Right lobe of liver (tissue), 6 donors: ENCODE data around the gene CDR2. TPM values are rescaled to one million over a fixed set of nuclear protein-coding genes. Genes with fewer than 3 reads are reported as not detected.
"Not testable (repeated sequence)": the region's sequence is repeated elsewhere in the genome, so short reads cannot be mapped to it uniquely, and the experiment has no call there.

Experiments used
- ATAC-seq, 4 donors: fragments of 200-7000 bp; cut with Tn5 transposase; one replicate each; pipeline ENCODE4 v1.9.1; 2020; ENCODE audit warnings: mild to moderate bottlenecking in 4 of 4, moderate library complexity in 4 of 4
- DNase-seq, 3 donors: peaks; one replicate each; pipeline ENCODE4 v3.0.0-alpha.2; 2020
- H3K27ac ChIP-seq, 3 donors: fragments of 200-600 bp; one replicate each; pipeline ENCODE4 v1.8.0; 2022
- H3K27me3 ChIP-seq, 2 donors: fragments of 200-600 bp; one replicate each; pipeline ENCODE4 v1.8.0; 2022
- H3K36me3 ChIP-seq, 4 donors: fragments of 200-600 bp; sonication (generic) in 1 of 4; one replicate each; pipeline versions ENCODE4 v1.5.1 to v1.8.0; 2017 to 2022; ENCODE audit warnings: control low read depth in 1 of 4
- H3K4me1 ChIP-seq, 4 donors: fragments of 200-600 bp; sonication (generic) in 1 of 4; one replicate each; pipeline versions ENCODE4 v1.5.1 to v1.8.0; 2017 to 2022; ENCODE audit warnings: control low read depth in 1 of 4
- H3K4me3 ChIP-seq, 3 donors: fragments of 200-600 bp; one replicate each; pipeline ENCODE4 v1.8.0; 2022
- H3K9me3 ChIP-seq, 4 donors: fragments of 200-600 bp; sonication (generic) in 1 of 4; one replicate each; pipeline versions ENCODE4 v1.5.1 to v1.8.0; 2017 to 2022; ENCODE audit warnings: control low read depth in 1 of 4
- POLR2A ChIP-seq: fragments of 450-650 bp; IDR thresholded peaks from one replicate; pipeline ENCODE4 v1.6.1; 2017; ENCODE audit warnings: antibody characterized with exemption, mild to moderate bottlenecking
- WGBS: methylation state at CpG from one replicate; pipeline ENCODE4 v1.1.6; 2018; ENCODE audit warnings: low coverage, low lambda C conversion rate; ENCODE audit not compliant: insufficient coverage; ENCODE audit errors: missing lambda C conversion rate; 5-methylcytosine and 5-hydroxymethylcytosine counted together
- intact Hi-C, 2 donors: fragments of 100-400 bp; cut with DNase I; formaldehyde crosslinking; loops; one replicate each; pipeline versions ENCODE4 v1.11.2 to v1.14.1; 2022
- total RNA-seq, 6 experiments: library from RNA; depleted of rRNA in 2 of 6; stranded (reverse); fragments of >200 nt in 2 of 6; fragmentation: NEBNext Ultra II Directional in 3 of 6; extraction: Animal tissue kit (Norgen Biotek cat#: 25700) in 3 of 6; gene quantifications; one replicate each; pipeline versions ENCODE4 v1.1.0 to v1.2.4, GENCODE V29; 2016 to 2023
- TF ChIP-seq, protein P1 (sequence below), 4 donors: fragments of 200-600 bp in 3 of 4; fragments of 450-650 bp in 1 of 4; IDR thresholded peaks; one replicate each; pipeline versions ENCODE4 v1.5.1 to v1.8.0; 2016 to 2022; ENCODE audit warnings: antibody characterized with exemption in 4 of 4, mild to moderate bottlenecking in 2 of 4
- donor health status: DM: no; HTN: yes; CAD: no.
- donor health status: DM: no; HTN: no; CAD: no.
- donor health status: DM: no; HTN: no; CAD: no.
- donor health status: DM: no; HTN: yes; CAD: no.
- donor health status: DM: no; HTN: yes; CAD: no.

CDR2 gene
- total RNA-seq, 6 experiments from 2014 or later = 8.2 to 16.8 (median 14.2) TPM

- Histone ChIP-seq H3K9me3 (no peaks in the 10 kb centered on the region), H3K27me3 (no peaks in the 10 kb centered on the region), H3K4me1 (no peaks in the 10 kb centered on the region), H3K4me3 (no peak overlapping the region), H3K36me3 (no peaks in the 10 kb centered on the region), H3K27ac (no peak overlapping the region)
- ATAC-seq (no peak), DNase-seq (no peak)
- intact Hi-C loops = no loop called here
- TF ChIP-seq POLR2A = no peak
- TF ChIP-seq, protein P1, sequence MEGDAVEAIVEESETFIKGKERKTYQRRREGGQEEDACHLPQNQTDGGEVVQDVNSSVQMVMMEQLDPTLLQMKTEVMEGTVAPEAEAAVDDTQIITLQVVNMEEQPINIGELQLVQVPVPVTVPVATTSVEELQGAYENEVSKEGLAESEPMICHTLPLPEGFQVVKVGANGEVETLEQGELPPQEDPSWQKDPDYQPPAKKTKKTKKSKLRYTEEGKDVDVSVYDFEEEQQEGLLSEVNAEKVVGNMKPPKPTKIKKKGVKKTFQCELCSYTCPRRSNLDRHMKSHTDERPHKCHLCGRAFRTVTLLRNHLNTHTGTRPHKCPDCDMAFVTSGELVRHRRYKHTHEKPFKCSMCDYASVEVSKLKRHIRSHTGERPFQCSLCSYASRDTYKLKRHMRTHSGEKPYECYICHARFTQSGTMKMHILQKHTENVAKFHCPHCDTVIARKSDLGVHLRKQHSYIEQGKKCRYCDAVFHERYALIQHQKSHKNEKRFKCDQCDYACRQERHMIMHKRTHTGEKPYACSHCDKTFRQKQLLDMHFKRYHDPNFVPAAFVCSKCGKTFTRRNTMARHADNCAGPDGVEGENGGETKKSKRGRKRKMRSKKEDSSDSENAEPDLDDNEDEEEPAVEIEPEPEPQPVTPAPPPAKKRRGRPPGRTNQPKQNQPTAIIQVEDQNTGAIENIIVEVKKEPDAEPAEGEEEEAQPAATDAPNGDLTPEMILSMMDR (IDR thresholded peaks at IDR 0.05) = no peak
- 90% methylated on average over 4 of the region's 11 CpGs for WGBS
Measured at GRCh38 chr16:22419908-22420307, 45.5 kb upstream of the CDR2 start.

DNA sequence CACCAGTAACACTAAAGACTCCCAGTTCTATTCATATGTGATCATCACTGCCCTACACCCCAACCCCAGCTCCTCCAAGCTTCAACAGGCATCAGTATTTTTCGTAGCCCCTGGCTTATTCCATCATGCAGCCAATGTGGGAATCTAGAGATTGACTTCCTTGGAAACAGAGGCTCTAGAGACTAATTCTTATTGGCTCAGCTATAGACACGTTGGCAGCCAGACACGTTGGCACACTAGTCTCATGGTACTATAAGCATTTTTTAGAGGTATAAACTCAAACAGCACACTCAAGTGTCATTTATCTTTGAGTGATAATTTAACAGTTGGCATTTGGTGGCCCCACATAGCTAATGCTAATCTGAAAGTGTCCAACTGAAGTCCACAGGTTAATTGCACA is 44.4 kb upstream of the CDR2 start:
- ATAC-seq = no peak
- intact Hi-C loops = no loop called here
- H3K36me3 ChIP-seq = no peaks in the 10 kb centered on the region
- no peak overlapping the region for H3K4me3 ChIP-seq
- H3K27me3 ChIP-seq = no peaks in the 10 kb centered on the region
- DNase-seq = no peak
- H3K4me1 ChIP-seq = no peaks in the 10 kb centered on the region
- no peak overlapping the region for H3K27ac ChIP-seq
- no peaks in the 10 kb centered on the region for H3K9me3 ChIP-seq
- WGBS = 100% methylated on average over 3 of the region's 3 CpGs
- no peak for TF ChIP-seq POLR2A
- TF ChIP-seq, protein P1 (IDR thresholded peaks at IDR 0.05) = no peak

GRCh38 chr16:22417798-22418197 is 43.4 kb upstream of the CDR2 start:
- H3K4me1 ChIP-seq, H3K4me3 ChIP-seq, H3K27ac ChIP-seq, H3K36me3 ChIP-seq, intact Hi-C loops, H3K9me3 ChIP-seq, H3K27me3 ChIP-seq, DNase-seq: not testable (repeated sequence)
- peak in 1 of 4 donors; percentile 46 for ATAC-seq
- WGBS = 70% methylated on average over 3 of the region's 6 CpGs

- intact Hi-C loops = no loop called here
- Histone ChIP-seq H3K4me3 (no peak overlapping the region), H3K4me1 (no peaks in the 10 kb centered on the region), H3K36me3 (no peaks in the 10 kb centered on the region), H3K27ac (no peak overlapping the region), H3K27me3 (no peaks in the 10 kb centered on the region), H3K9me3 (no peaks in the 10 kb centered on the region)
- ATAC-seq (no peak), DNase-seq (no peak)
- TF ChIP-seq POLR2A = no peak
- TF ChIP-seq, protein P1 (IDR thresholded peaks at IDR 0.05) = no peak
- 81% methylated on average over 4 of the region's 4 CpGs for WGBS
Measured at GRCh38 chr16:22417019-22417418, 42.6 kb upstream of the CDR2 start.

GRCh38 chr16:22413819-22414218 is 39.4 kb upstream of the CDR2 start:
- no peaks in the 10 kb centered on the region for H3K9me3 ChIP-seq
- H3K4me1 ChIP-seq = no peaks in the 10 kb centered on the region
- intact Hi-C loops = no loop called here
- ATAC-seq (no peak), DNase-seq (no peak)
- H3K27ac ChIP-seq = no peak overlapping the region
- no peak overlapping the region for H3K4me3 ChIP-seq
- no peaks in the 10 kb centered on the region for H3K27me3 ChIP-seq
- TF ChIP-seq, protein P1 (IDR thresholded peaks at IDR 0.05) = no peak
- no peak for TF ChIP-seq POLR2A
- WGBS = 100% methylated on average over 1 of the region's 7 CpGs
- H3K36me3 ChIP-seq = no peaks in the 10 kb centered on the region
